ENCODE data around the gene UPP1.

GRCh38 chr7:48042216-48042615, 46.8 kb upstream of the UPP1 start:
- no peak for TF ChIP-seq CTCF (conservative IDR thresholded peaks at IDR 0.05; ENCODE audit: low read length)
- no peak for TF ChIP-seq EZH2phosphoT487 (IDR thresholded peaks at IDR 0.05; ENCODE audit: borderline replicate concordance, low read depth, low read length)
